ENCODE data around the gene THBD.

THBD gene

DNA sequence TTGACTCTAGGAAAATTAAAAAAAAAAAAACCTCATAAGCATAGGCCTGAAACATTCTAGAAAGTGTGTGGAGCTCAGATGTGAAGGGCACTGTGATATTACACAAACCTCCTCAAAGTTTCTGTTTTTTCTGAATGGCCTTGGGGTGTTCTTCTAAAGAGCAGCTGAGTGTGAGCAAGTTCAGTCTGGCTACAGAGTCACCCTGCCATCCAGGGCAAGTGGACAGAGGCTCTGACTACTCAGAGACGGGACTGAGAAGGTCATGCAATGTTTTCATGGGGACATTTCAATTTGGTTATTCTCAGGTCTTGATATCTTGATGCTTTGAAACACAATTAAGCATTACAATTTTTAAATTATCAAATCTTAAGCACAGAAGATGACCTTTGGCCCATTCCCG lies 51.0 kb downstream of the THBD start:
- Histone ChIP-seq H3K27me3 (ENCODE audit: insufficient read depth, poor library complexity, severe bottlenecking) (no peaks in the 10 kb centered on the region), H3K4me3 (replicated peaks; ENCODE audit: insufficient read depth, low read length) (no peak overlapping the region)
- TF ChIP-seq SPI1 (IDR thresholded peaks at IDR 0.05; ENCODE audit: borderline replicate concordance, low read depth) (no peak), REST (IDR thresholded peaks at IDR 0.05; ENCODE audit: insufficient replicate concordance, low read depth) (no peak), POLR2AphosphoS5 (IDR thresholded peaks at IDR 0.05; ENCODE audit: low read depth) (no peak), GABPA (IDR thresholded peaks at IDR 0.05; ENCODE audit: low read depth) (no peak)
- TF ChIP-seq, protein P1, sequence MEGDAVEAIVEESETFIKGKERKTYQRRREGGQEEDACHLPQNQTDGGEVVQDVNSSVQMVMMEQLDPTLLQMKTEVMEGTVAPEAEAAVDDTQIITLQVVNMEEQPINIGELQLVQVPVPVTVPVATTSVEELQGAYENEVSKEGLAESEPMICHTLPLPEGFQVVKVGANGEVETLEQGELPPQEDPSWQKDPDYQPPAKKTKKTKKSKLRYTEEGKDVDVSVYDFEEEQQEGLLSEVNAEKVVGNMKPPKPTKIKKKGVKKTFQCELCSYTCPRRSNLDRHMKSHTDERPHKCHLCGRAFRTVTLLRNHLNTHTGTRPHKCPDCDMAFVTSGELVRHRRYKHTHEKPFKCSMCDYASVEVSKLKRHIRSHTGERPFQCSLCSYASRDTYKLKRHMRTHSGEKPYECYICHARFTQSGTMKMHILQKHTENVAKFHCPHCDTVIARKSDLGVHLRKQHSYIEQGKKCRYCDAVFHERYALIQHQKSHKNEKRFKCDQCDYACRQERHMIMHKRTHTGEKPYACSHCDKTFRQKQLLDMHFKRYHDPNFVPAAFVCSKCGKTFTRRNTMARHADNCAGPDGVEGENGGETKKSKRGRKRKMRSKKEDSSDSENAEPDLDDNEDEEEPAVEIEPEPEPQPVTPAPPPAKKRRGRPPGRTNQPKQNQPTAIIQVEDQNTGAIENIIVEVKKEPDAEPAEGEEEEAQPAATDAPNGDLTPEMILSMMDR (IDR thresholded peaks at IDR 0.05; ENCODE audit: insufficient read depth, low read length): no peak

GRCh38 chr20:22995923-22996322 lies 53.5 kb downstream of the THBD start:
- TF ChIP-seq REST (IDR thresholded peaks at IDR 0.05; ENCODE audit: insufficient replicate concordance, low read depth) (no peak), GABPA (IDR thresholded peaks at IDR 0.05; ENCODE audit: low read depth) (no peak)
- H3K27ac ChIP-seq (replicated peaks): no peak overlapping the region
- no peak for DNase-seq (ENCODE audit: low read depth in 1 of 2, low spot score in 1 of 2)
- H3K4me3 ChIP-seq (replicated peaks; ENCODE audit: insufficient read depth, low read length): no peak overlapping the region
- no peaks in the 10 kb centered on the region for H3K27me3 ChIP-seq (ENCODE audit: insufficient read depth, poor library complexity, severe bottlenecking)

More for the DNA sequence above, 51.0 kb downstream of the THBD start:
- DNase-seq (ENCODE audit: low read depth in 1 of 2, low spot score in 1 of 2): no peak
- H3K27ac ChIP-seq (replicated peaks): no peak overlapping the region

Measured in HL-60 (cell line).